T follicular helper cell (primary cell): ENCODE measurements around the gene MRGPRG.
"Not testable (repeated sequence)": the region's sequence is repeated elsewhere in the genome, so short reads cannot be mapped to it uniquely, and the experiment has no call there.

Source experiments
- DNase-seq: peaks from one replicate; pipeline ENCODE4 v3.0.0-alpha.2; 2020; ENCODE audit warnings: low read depth
- total RNA-seq, 2 experiments: gene quantifications; one replicate each; lab custom pipeline; 2026; lab: John Stamatoyannopoulos, UW

Gene MRGPRG
- 0 reads per million in 2 experiments for total RNA-seq

GRCh38 chr11:3218483-3219280 is at the start of gene MRGPRG:
MRGPRG (minus strand) TSS chr11:3218813; CDS start chr11:3218813, 0 bp downstream.
- no peak for DNase-seq

DNA sequence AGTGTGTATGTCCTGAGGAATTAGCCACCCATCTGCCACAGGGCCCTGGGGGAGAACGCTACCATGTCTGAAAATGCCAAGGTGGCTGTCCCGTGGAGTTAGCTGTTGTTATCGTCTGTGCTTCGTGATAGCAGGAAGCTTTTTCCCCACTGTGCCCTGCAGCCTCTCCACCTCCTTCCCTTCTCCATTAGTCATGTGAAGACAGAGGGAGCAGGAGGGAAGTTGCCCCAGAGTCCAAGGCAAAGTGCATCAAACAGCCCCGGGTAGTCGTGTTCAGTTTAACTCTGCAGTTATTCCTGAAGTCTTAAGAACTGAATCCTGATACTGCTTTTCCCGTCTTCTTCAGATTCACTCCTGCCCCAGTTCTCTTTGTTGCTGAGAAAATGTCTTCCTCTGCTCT is 43.9 kb upstream of the MRGPRG start:
- DNase-seq = not testable (repeated sequence)

DNA sequence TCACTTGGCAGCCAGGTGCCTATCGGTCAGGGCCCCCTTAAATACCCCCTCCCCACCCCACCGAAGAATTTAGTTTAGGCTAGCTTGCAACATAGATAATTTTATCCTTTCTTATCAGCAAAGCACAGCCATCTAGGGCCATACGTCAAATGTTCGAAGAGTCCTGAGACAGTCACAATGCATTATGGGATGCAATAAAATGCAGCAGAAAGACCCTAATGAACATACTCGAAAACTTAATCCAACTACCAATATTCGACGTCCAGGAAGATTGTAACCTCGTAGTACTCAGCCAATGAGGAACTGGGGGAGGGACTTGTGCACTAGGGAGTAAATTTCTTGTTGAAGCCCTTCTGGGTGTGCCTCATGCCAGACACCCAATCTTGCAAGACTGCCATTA is 43.2 kb upstream of the MRGPRG start:
- not testable (repeated sequence) for DNase-seq

DNA sequence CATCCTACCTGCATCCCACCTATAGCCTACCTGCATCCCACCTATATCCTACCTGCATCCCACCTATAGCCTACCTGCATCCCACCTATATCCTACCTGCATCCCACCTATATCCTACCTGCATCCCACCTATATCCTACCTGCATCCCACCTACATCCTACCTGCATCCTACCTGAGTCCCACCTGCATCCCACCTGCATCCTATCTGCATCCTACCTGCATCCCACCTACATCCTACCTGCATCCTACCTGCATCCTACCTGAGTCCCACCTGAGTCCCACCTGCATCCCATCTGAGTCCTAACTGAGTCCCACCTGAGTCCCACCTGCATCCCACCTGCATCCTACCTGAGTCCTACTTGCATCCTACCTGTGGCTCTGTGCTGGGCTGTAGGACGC is 38.9 kb upstream of the MRGPRG start:
- not testable (repeated sequence) for DNase-seq

DNA sequence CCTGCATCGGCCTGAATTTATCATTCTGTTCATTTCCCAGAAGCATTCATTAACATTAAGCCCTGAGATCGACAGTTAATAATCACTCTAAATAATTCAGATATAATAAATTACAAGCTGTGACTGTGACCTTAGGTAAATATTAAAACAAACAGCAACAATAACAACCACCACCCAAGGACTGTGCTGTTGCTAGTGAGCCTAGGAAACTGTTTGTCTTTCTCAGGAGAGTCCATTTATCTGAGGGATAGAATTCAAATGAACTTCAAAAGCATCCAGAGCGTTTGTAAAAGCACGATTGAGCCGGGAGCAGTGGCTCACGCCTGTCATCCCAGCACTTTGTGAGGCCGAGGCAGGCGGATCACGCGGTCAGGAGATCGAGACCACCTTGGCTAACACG is 36.6 kb upstream of the MRGPRG start:
- not testable (repeated sequence) for DNase-seq

DNA sequence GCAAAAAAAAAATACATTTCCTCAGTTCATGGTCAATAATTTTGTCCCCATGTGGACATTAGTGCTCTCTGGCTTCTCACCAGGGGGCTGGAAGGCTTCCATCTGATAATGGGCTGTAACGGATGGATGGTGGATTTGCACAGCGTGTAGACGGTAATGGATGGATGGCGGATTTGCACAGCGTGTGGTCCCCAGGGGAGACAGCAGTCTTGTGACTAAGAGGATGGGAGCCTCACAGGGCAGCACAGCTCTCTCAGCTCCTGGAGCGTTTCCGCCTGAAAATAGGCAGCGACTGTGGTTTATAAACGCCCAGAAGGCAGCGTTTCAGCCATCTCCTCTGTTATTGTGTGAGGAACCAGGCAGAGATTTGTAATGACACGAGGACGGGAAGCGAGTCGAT is 36.2 kb upstream of the MRGPRG start:
- not testable (repeated sequence) for DNase-seq

DNA sequence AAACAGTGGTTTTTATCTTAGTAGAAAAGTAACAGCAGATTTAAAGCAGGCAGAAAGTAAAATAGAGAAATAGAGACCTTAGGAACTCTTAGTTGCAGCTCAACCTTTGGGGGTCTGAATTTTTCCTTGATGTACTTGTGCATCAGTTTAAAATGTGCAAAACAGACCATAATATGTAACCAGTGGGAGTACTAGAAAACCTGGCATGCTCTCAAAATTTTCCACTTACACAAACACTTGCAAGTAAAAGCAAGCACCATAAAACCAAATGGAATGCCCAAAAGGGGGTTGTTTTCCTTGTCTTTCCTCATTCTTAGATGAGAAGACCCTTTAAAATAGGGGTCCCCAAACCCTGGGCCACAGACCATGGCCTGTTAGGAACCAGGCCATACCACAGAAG is 26.5 kb upstream of the MRGPRG start:
- DNase-seq = no peak

DNA sequence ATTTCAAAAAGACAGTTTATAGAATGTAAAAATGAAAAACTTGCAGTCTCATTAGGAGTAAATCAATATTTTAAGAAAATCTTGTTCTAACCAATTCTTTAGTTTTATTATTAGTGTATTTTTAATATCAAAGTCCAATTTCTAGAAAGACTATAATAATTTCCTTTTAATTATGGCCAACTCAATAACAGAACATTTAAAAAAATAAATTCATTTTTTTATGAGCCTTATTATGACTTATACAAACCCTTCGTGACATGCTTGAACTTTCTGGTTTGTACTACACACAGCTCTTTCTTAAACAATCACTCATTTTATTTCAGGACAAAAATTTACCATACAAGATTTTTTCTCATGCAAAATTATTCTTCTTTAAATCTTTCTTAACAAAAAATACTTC is 25.3 kb upstream of the MRGPRG start:
- DNase-seq = no peak

DNA sequence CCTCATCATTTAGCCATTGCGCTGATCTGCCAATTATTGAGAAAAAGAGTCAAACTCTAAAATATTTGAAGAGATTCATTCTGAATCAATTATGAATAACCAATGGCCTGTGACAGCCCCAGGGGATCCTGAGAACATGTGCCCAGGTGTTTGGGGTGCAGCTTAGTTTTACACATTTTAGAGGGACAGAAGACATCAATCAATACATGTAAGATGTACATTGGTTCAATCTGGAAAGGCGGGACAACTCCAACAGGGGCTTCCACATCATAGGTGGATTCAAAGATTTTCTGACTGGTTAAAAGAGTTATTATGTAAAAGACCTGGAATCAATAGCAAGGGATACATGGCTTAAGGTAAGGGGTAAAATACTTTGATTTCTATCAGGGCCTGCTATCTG is 18.5 kb upstream of the MRGPRG start:
- DNase-seq = no peak

DNA sequence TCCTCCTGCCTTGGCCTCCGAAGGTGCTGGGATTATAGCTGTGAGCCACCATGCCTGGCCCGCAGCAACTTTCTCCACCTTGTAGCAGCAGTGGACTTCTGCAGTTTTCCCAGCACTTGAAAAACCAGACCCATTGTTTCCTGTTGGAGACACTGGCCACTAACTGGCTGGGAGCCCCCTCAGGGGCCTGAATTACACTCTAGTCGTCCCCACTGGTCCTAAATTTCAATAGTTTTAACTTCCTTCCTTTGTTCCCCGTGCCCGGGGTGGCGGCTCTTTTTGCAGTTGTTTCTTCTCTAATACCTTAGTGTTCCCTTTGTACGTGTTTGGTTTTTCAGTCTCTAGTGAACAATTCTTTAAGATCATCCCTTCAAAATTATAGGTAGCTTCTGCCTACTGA is 16.2 kb upstream of the MRGPRG start:
- no peak for DNase-seq

GRCh38 chr11:3232956-3233355 is 14.3 kb upstream of the MRGPRG start:
- DNase-seq = no peak

DNA sequence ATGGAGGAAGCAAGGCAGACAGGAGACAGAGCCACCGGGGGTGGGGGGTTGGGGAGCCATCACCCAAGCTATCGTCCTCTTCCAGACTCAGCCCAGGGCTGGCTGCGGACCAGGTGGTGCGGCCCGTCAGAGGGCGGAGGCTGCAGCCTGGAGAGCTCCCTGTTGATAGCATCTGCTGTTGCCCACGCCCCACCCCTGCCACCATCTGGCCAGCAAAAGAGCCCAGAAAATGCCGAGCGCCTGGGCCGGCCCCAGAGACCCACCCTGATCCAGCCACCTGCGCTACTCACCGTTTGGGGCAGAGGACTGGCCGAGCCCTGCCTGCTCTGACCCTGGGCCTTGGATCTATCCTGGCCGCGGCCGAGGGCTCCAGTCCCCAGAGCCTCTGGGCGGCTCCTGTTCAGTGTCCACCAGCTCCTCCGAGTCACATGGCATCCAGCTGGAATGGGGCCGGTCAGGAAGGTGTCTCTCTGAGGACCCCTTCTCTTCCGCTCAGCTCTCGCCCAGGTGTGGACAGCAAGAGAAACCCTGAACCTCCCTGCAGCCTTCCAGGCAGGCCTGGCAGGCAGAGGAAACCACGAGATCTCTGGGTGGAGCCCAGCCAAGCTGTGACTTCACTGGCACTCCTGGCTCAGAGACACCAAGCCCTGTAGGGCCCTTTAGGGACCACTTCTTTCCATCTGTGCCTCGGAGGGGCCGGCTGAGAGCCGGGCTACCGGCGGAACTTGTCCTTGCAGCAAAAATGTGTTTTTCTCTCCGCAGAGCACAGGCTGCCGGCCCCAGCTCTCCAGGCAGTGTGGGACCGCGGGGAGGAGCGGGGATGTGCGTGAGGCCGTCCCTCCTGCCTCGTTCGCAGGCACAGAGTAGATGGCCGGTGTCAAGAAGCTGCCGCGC is 13.5 kb upstream of the MRGPRG start, which contains the start of gene MRGPRE:
TSS of gene MRGPRE (minus strand) at position 567 of the 894 bp plus-strand sequence. CDS start 3,618 bp downstream, outside the sequence.
- DNase-seq = no peak

DNA sequence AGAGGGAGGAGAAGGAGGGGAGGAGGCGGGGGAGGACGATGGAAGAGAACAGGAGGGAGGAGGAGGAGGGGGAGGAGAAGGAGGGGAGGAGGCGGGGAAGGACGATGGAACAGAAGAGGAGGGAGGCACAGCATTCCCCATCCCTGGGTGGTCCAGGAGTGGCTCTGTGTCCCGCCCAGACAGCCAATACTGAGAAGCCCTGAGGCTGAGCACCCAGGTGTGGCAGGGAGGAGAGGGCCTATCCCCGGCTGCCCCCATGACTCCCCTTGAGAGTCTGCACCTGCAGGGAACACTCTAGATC is 12.9 kb upstream of the MRGPRG start:
- no peak for DNase-seq

DNA sequence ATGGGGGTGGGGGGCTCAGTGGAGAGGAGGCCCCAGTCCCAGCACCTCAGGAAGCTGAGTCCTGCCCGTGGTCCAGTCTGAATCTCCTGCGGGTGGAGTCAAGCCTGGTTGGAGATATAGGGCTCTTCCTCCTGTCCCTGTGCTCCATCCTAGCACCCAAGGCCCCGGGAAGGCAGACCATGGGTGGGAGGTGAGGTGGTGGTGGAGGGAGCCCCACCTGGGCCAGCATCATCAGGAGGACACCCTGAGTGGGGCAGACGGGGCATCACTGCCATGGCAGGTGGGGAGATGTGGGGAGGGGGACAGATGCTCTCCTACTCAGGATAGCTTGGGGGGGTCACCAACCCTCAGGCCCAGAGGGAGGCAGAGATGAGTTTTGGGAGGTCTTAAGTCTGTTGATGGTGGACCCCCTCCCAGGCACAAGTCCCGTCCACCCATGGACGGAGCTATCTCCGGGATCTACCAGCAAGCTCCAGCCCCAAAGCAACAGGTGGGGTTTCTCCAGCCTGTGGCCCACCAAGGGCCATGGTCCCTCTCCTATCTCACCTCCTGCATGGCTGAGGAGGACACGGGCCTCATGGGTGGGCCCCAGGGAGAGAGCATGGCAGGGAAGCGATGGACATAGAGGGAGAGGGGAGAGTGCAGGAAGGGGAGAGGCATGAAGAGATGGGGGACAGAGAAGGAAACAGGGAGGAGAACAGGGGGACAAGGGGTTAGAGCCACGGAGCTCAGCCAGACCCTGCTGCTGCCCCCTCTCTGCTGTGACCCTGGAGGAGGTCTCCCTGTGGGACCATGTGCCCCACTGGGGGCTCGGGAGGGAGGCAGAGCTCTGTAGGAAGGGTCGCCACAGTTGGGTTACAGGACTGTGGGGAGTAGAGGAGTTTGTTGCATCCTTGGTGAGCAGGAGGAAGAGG is 12.3 kb upstream of the MRGPRG start:
- DNase-seq = no peak

DNA sequence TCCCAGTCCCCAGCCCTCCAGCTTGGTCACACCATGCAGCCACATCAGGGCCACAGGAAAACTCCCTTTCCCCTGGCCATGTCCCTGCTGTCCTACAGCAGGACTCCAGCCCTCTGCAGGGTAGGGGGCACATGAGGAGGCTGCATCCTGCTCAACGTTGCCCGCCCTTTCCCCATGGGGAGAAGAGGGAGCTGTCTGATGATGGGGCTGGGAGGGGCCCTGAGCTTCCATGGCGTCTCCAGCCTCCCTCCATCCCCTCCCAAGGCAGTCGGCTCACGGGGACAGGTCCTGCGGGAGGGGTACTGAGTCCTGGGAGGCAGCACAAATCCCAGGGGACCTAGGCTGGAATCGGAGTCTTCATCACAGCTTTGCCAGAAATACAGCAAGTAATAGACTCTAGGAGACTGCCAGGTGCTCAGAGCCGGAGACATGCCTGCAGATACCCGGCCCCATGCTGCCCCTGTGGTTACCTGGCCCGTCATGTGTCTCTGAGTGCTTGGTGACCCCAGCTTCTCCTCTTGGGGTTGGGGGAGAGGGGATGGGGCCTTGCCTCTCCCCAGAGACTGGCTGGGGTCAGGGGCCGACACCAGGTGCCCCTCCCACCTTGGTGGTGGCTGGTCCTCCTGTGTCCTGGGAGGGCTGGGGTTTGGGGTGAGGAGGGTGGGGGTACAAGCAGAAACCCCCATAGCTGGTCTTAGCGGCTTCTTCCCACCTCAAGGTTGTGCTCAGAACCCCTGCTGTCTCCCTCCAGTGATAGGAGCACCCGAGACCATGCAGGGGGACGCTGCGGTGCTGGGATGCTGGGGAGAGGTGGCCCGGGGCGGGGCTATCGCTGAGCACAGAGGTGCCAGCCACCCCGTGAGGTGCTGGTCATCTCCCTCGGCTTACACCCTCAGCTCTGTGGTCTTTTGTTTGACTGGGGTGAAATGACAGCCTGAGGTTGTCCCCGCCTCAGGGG is 11.3 kb upstream of the MRGPRG start:
- no peak for DNase-seq

DNA sequence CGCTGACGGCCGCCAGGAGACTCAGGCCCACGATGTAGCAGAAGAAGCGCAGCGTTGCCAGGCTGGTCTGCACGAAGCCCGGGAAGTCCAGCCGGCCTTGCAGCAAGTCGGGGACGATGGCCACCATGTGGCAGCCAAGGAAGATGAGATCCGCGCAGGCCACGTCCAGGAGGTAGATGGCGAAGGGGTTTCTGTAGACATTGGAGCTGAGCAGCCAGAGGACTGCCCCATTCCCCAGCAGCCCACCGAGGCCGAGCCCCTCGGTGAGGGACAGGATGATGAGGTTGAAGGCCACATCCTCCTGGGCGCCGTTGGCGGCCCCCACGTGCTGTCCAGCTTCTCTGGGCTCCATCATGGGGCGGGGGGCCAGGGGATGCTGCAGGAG is 9.8 kb upstream of the MRGPRG start:
- no peak for DNase-seq

DNA sequence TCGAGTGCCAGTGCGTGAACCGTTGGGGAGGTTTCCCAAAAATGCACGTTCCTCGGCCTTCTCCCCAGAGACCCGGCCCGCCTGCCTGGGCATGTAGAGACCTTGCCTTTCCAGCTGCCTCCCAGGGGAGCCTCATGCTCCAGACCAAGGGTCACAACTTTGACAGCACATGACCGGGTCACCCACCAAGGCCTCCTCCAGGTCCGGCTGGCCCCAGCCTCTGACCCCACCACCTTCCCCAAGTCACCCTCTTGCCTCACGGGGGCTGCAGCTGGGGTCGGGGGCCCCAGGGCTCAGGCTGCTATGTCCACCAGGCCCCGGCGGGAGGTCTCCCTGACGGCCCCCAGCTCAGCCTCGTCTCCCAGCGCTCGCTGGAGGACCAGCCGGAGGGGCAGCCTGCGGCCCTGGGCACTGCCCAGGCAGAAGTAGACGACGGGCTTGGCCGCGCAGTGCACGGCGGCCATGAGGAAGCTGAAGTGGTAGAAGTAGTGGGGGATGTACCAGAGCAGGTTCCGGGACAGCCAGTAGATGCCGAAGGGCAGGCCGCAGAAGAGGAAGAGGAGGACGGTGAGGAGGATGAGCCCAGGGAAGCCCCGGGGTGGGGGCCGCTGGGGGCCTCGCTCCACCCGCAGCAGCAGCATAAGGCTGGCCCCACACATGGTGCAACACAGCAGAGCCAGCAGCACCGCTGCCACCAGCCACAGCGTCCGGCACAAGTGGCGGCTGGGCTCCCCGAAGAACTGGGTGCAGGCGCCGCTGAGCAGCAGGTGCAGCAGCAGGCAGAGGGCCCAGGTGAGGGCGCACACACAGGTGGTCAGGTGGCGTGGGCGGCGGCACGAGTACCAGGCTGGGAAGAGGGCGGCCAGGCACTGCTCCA is 9.2 kb upstream of the MRGPRG start:
- no peak for DNase-seq

DNA sequence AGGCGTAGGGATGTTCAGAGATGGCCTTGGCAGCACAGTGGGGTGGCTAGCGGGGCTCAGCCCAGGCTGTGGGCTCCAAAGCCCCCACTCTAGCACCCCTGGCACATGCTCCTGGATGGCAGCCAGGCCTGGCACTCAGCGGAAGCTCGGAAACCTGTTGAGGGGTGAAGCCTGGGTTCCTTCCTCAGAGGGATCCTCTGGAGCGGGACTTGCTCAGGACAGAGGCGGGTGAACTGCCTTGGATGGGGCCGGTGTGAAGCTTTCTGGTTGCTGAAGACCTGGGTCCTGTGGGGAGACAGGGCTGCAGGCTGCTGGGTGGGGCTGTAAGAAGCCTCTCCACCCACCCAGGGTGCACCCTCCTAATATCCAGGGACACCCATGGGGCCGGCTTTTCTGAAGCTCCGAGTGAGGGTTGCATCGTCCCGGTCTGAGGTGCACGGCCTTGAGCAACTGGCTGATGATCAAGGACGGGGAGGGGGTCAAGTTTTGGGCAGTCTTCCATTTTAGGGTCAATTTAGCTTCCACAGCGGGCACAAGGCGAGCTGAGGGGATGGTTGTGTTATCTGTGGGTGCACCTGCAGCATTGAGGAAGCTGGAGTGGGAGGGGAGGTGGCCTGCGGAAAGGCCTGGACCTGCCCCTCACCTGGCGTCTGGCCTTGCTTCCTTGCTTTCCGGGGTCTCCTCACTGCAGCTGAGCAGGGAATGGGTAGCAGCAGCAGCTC is 8.4 kb upstream of the MRGPRG start:
- DNase-seq = no peak
